IgD-negative memory B cell (primary cell): ENCODE results near the gene REN. TPM values are rescaled to one million over a fixed set of nuclear protein-coding genes. Genes with fewer than 3 reads are reported as not detected.

ENCODE experiments used
- polyA plus RNA-seq: library from polyadenylated mRNA; unstranded; fragments of 300-500 nt; fragmentation: Illumina TruSeq; gene quantifications from one replicate; pipeline ENCODE4 v1.2.3, GENCODE V29; 2021

The REN gene
- polyA plus RNA-seq, 1 donor from 2014 or later, result not detected

Other genes starting within 250 kb of the REN start
- gene SOX13, start 93.2 kb downstream of the REN start, polyA plus RNA-seq, result 0.33 TPM
- gene ETNK2, start 14.3 kb downstream of the REN start, polyA plus RNA-seq, result 1.5 TPM
- gene KISS1, start 30.2 kb upstream of the REN start, polyA plus RNA-seq, result not detected
- gene GOLT1A, start 47.7 kb upstream of the REN start, polyA plus RNA-seq, result not detected
- 0.11 TPM for gene PLEKHA6, start 193.6 kb upstream of the REN start, polyA plus RNA-seq
- gene PPP1R15B, start 245.5 kb upstream of the REN start, polyA plus RNA-seq, result 24.4 TPM